Activated CD4-positive, alpha-beta T cell treated with anti-CD3 and anti-CD28 coated beads, Interleukin-2, amount 10 ng/mL, durations not matched to agents 7 days and 5 days (primary cell): ENCODE results near the gene TAPBP. TPM values are rescaled to one million over a fixed set of nuclear protein-coding genes. Genes with fewer than 3 reads are reported as not detected.

Source experiments
- CTCF ChIA-PET: fragments of 350-600 bp; sonication (Branson Sonifier 250); formaldehyde crosslinking; loops from one replicate; lab custom pipeline; 2021; ENCODE audit warnings: antibody characterized with exemption; lab: Charles Lee
- POLR2A ChIA-PET: fragments of 350-600 bp; sonication (Branson Sonifier 250); formaldehyde crosslinking; loops from one replicate; lab custom pipeline; 2021; ENCODE audit warnings: antibody characterized with exemption; lab: Charles Lee
- DNase-seq: peaks from one replicate; pipeline ENCODE4 v3.0.0-alpha.2; 2020
- H3K27ac Mint-ChIP-seq: one replicate; pipeline ENCODE4 v1.8.0; 2021; ENCODE audit warnings: mild to moderate bottlenecking, moderate library complexity, mixed read lengths
- H3K27me3 Mint-ChIP-seq: one replicate; pipeline ENCODE4 v1.8.0; 2021; ENCODE audit warnings: mixed read lengths
- H3K36me3 Mint-ChIP-seq: one replicate; pipeline ENCODE4 v1.8.0; 2021; ENCODE audit warnings: low read depth, mixed read lengths
- H3K4me1 Mint-ChIP-seq: one replicate; pipeline ENCODE4 v1.8.0; 2021; ENCODE audit warnings: mixed read lengths
- H3K4me3 Mint-ChIP-seq: one replicate; pipeline ENCODE4 v1.8.0; 2021; ENCODE audit warnings: mild to moderate bottlenecking, moderate library complexity, mixed read lengths
- H3K9me3 Mint-ChIP-seq: one replicate; pipeline ENCODE4 v1.8.0; 2021; ENCODE audit warnings: mixed read lengths
- total RNA-seq, 2 experiments: library from RNA; stranded (reverse); gene quantifications; one replicate each; pipeline ENCODE4 v1.2.3, GENCODE V29; 2021

The TAPBP gene
- total RNA-seq, 2 experiments from 2014 or later = 246 to 263 TPM

DNA sequence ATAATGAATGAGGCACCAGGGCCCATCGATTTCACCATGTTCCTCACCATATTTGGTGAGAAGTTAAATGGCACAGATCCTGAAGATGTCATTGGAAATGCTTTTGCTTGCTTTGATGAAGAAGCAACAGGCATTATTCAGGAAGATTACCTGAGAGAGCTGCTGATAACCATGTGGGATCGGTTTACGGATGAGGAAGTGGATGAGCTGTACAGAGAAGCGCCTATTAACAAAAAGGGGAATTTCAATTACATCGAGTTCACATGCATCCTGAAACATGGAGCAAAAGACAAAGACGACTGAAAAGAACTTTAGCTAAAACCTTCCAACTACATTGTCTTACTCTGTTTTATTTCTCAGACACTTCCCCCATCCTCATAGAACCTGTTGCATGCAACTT lies 25.3 kb upstream of the TAPBP start:
- CTCF ChIA-PET = interaction anchor here (0.6 to 0.9 kb wide), 2 partner anchors 68 to 1972 kb away, joined by 3 to 4 read pairs; no protein-coding TSS in a partner anchor
- no peak for DNase-seq
- Mint-ChIP-seq H3K27me3 (no peaks in the 10 kb centered on the region), H3K36me3 (no peaks in the 10 kb centered on the region), H3K27ac (no peak overlapping the region), H3K9me3 (no peaks in the 10 kb centered on the region), H3K4me1 (peaks cover 29% of the 10 kb centered on the region), H3K4me3 (no peak overlapping the region)
- POLR2A ChIA-PET = no interaction called here

DNA sequence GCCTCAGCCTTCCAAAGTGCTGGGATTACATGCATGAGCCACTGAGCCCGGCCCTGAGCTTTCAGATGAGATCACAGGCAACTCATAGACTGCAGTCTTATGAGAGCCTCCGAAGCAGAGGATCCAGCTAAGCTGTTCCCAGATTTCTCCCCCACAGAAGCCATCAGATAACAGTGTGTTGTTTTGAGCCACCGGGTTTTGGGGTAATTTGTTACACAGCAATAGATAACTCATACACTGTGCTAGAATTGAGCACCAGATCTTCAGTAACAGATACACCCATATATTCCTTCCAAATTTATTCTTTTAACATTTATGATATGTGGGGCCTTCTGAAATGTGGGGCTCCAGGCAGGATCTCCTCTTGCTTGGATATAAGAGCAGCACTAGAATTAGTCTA lies 22.6 kb upstream of the TAPBP start:
- H3K4me3 Mint-ChIP-seq = no peak overlapping the region
- peaks cover 21% of the 10 kb centered on the region for H3K4me1 Mint-ChIP-seq
- ChIA-PET CTCF (interaction anchor here (0.6 kb wide), 2 partner anchors 29 to 278 kb away, joined by 5 read pairs; no protein-coding TSS in a partner anchor), POLR2A (no interaction called here)
- no peaks in the 10 kb centered on the region for H3K9me3 Mint-ChIP-seq
- no peak for DNase-seq
- no peaks in the 10 kb centered on the region for H3K27me3 Mint-ChIP-seq
- H3K36me3 Mint-ChIP-seq = no peaks in the 10 kb centered on the region
- H3K27ac Mint-ChIP-seq = peak overlapping the region; percentile 2

DNA sequence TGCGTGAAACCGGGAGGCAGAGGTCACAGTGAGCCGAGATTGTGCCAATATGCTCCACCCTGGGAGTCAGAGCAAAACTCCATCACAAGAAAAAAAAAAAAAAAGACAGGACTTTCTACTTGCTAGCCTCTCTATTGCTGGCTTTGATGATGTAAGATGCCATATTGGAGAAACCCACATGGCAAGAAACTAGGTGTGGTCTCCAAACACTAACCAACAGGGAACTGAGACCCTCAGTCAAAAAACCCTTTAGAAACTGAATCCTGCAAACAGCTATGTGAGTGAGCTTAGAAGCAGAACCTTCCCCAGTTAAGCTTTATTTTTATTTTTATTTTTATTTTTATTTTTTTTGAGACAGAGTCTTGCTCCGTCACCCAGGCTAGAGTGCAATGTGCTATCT lies 22.0 kb upstream of the TAPBP start:
- ChIA-PET CTCF (interaction anchor here (0.6 to 1.2 kb wide), 4 partner anchors 8 to 278 kb away, joined by 3 to 5 read pairs (median 4); partner anchors contain the start of gene ZBTB22), POLR2A (no interaction called here)
- no peaks in the 10 kb centered on the region for H3K36me3 Mint-ChIP-seq
- DNase-seq = no peak
- H3K27me3 Mint-ChIP-seq = no peaks in the 10 kb centered on the region
- H3K4me1 Mint-ChIP-seq = peaks cover 23% of the 10 kb centered on the region
- no peak overlapping the region for H3K4me3 Mint-ChIP-seq
- H3K27ac Mint-ChIP-seq = no peak overlapping the region
- H3K9me3 Mint-ChIP-seq = no peaks in the 10 kb centered on the region

DNA sequence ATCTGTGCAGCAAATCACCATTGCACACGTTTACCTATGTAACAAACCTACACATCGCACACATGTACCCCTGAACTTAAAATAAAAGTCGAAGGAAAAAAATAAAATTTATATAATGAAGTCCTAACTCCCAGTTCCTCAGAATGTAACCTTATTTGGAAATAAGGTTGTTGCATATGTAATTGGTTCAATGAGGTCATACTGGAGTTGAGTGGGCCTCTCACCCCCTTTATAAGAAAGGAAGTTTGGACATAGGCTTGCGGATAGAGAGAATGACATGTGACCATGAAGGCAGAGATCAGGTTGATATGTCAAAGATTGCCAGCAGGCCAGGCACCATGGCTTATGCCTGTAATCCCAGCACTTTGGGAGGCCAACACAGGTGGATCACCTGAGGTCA lies 19.8 kb upstream of the TAPBP start:
- ChIA-PET CTCF (interaction anchor here (1.1 to 1.7 kb wide), 3 partner anchors 11 to 57 kb away, joined by 3 to 5 read pairs (median 4); no protein-coding TSS in a partner anchor), POLR2A (interaction anchor here (0.6 kb wide), 1 partner anchor 32 kb away, joined by 14 read pairs; no protein-coding TSS in a partner anchor)
- no peaks in the 10 kb centered on the region for H3K27me3 Mint-ChIP-seq
- peaks cover 20% of the 10 kb centered on the region for H3K4me1 Mint-ChIP-seq
- DNase-seq = no peak
- H3K27ac Mint-ChIP-seq = no peak overlapping the region
- no peaks in the 10 kb centered on the region for H3K9me3 Mint-ChIP-seq
- H3K36me3 Mint-ChIP-seq = no peaks in the 10 kb centered on the region
- no peak overlapping the region for H3K4me3 Mint-ChIP-seq

DNA sequence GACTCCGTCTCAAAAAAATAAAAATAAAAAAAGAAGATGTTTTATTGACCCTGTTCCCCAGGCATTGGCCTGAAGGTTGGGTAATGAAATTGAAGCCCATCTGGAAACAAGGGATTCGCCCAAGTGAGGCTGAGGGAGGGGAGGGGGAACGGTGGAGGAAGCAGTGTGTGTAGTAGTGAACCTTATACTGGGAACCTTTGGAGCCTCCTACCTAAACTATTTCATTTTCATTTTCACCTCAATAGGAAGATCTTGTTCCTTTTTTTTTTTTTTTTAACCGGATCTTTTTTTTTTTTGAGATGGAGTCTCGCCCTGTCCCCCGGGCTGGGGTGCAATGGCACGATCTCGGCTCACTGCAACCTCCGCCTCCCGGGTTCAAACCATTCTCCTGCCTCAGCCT lies 16.9 kb upstream of the TAPBP start:
- H3K4me1 Mint-ChIP-seq = peaks cover 20% of the 10 kb centered on the region
- DNase-seq = no peak
- no peaks in the 10 kb centered on the region for H3K36me3 Mint-ChIP-seq
- H3K4me3 Mint-ChIP-seq = no peak overlapping the region
- ChIA-PET POLR2A (no interaction called here), CTCF (interaction anchor here (1.1 to 1.3 kb wide), 2 partner anchors 12 to 31 kb away, joined by 3 read pairs; no protein-coding TSS in a partner anchor)
- no peaks in the 10 kb centered on the region for H3K27me3 Mint-ChIP-seq
- H3K27ac Mint-ChIP-seq = no peak overlapping the region
- H3K9me3 Mint-ChIP-seq = no peaks in the 10 kb centered on the region

DNA sequence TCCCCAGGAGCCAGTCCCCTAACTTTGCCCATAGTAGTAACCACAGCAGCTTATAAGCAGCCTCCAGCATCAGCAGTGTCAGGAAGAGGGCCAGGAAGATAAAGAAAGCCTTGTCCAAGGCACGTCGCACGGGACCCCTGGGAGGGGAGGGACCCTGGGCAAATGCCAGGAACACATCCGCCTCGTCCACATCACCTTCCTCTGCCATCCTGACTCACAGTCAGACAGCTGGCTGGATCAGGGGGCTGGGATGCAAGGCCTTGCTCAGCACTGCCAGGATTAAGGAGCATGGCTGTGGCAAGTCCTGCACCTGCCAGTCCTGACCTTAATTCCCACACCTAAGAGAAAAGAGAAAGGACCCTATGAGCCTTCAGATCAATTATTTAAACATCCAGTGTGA lies 15.2 kb upstream of the TAPBP start:
- ChIA-PET POLR2A (no interaction called here), CTCF (interaction anchor here (0.6 kb wide), 1 partner anchor 56 kb away, joined by 3 read pairs; no protein-coding TSS in a partner anchor)

DNA sequence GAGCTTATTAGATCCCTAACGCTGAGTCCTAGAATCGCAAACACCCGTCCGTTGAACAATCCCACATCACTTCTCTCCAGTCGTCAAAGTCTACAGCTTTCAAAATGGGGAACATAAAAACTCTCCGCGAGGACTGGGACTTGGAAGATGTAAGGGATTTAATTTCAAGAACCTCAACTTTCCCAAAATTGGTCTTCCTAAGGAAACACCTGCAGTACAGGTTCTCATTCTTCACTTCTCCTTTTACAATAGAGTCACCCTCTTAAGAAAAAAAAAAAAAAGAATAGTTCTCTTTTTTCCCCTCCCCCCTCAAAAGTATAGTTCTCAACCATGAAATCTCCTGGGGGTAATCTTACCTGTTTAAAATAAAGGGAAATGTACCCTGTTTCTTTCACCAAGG lies 10.2 kb upstream of the TAPBP start:
- peaks cover 41% of the 10 kb centered on the region for H3K4me1 Mint-ChIP-seq
- POLR2A ChIA-PET = no interaction called here

More for the DNA sequence above, 15.2 kb upstream of the TAPBP start:
- DNase-seq = no peak
- no peaks in the 10 kb centered on the region for H3K36me3 Mint-ChIP-seq
- no peak overlapping the region for H3K27ac Mint-ChIP-seq
- no peaks in the 10 kb centered on the region for H3K9me3 Mint-ChIP-seq
- H3K4me1 Mint-ChIP-seq = peaks cover 18% of the 10 kb centered on the region
- no peaks in the 10 kb centered on the region for H3K27me3 Mint-ChIP-seq
- H3K4me3 Mint-ChIP-seq = no peak overlapping the region

DNA sequence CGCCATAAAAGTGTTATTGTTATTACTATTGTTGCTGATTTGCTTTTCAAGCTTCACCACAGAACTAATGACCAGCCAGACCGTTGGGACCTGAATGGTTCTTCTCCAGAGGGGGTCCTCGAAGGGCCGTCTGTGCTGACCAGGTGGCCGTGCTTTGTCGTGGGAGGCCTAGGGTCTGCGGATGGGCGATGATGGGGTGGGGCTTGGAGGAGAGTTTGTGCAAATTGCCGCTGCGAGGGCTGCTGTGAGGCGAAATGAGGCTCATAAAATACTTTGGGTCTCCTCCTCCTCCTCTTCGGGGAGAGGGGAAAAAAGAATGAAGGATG lies 9.7 kb upstream of the TAPBP start:
- Mint-ChIP-seq H3K36me3 (peaks cover 41% of the 10 kb centered on the region), H3K4me1 (peaks cover 47% of the 10 kb centered on the region), H3K27me3 (no peaks in the 10 kb centered on the region), H3K4me3 (peak overlapping the region; percentile 98), H3K9me3 (no peaks in the 10 kb centered on the region), H3K27ac (peak overlapping the region; percentile 98)
- ChIA-PET POLR2A (interaction anchor here (0.6 to 1.0 kb wide), 2 partner anchors 11 to 24 kb away, joined by 3 read pairs; no protein-coding TSS in a partner anchor), CTCF (interaction anchor here (0.8 to 1.2 kb wide), 4 partner anchors 12 to 162 kb away, joined by 3 to 5 read pairs (median 3); no protein-coding TSS in a partner anchor)
- DNase-seq = no peak

More for the DNA sequence above, 10.2 kb upstream of the TAPBP start:
- Mint-ChIP-seq H3K36me3 (peaks cover 35% of the 10 kb centered on the region), H3K27ac (peak overlapping the region; percentile 98), H3K27me3 (no peaks in the 10 kb centered on the region), H3K4me3 (peak overlapping the region; percentile 98), H3K9me3 (no peaks in the 10 kb centered on the region)
- no peak for DNase-seq
- CTCF ChIA-PET = interaction anchor here (0.6 to 1.2 kb wide), 6 partner anchors 12 to 163 kb away, joined by 3 to 5 read pairs (median 3); no protein-coding TSS in a partner anchor

DNA sequence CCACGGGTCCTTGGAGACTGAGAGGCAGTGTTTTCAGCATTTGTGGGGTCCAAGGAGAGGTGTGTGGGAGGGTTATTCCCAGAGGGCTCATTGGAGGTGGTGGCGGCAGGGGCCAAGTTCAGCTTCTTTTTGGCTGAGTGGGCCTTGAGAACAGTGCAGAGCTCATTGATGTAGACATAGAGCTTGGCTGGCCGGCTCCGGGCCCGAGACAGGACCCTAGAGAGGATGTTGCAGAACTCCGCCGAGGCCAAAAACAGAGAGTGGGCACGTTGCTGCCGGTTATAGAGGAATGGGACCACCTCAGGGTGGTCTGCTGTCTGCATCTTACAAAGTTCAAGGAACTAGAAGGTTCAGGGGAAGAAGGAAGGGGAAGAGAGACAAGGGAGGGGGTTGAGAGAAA lies 7.3 kb upstream of the TAPBP start:
- peak overlapping the region; percentile 98 for H3K4me3 Mint-ChIP-seq
- POLR2A ChIA-PET = no interaction called here
- no peaks in the 10 kb centered on the region for H3K9me3 Mint-ChIP-seq
- CTCF ChIA-PET = no interaction called here
- H3K27me3 Mint-ChIP-seq = no peaks in the 10 kb centered on the region
- H3K4me1 Mint-ChIP-seq = peaks cover 64% of the 10 kb centered on the region
- H3K27ac Mint-ChIP-seq = peak overlapping the region; percentile 76
- peaks cover 49% of the 10 kb centered on the region for H3K36me3 Mint-ChIP-seq
- no peak for DNase-seq

DNA sequence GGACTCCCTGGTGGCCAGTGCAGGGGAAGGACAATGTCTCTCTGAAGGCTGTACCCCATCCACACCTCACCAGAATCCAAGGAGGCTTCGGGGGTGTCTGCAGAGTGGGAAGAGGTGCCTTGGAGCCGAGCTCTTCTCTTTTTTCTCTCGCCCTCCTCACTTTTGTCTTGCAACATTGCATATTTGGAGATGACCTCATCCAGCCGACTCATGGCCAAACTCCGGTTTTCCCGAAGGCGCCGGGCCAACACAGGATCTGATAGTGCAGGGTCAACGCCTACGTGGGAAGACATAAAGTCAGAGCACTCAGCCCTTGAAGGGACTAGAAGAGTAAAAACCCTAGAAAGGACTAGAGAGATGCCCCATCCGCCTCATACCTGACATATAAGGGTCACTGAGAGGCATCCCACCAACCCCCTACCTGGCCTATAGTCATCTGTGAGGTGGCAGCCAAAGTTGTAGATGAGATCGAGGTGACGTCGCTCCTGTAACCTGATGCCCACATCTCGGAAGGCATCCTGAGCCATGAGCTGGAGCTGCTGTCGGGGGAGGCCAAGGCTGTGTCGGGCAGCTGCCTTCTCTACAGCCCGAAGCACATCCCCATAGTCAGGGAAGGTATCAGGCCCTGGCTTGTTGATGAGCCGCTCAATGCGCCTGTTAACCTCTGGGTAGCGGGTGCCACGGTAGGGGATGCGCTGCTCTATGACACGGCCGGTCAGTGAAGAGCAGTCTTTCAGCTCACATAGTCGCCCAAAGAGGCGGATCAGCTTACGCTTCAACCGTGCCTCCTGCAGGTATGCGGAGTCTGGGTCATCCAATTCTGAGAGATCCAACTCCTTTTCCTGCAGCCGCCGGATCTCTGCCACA lies 6.7 kb upstream of the TAPBP start:
- no peaks in the 10 kb centered on the region for H3K9me3 Mint-ChIP-seq
- peaks cover 71% of the 10 kb centered on the region for H3K4me1 Mint-ChIP-seq
- peak overlapping the region; percentile 14 for H3K27ac Mint-ChIP-seq
- CTCF ChIA-PET = no interaction called here
- POLR2A ChIA-PET = no interaction called here
- peak overlapping the region; percentile 98 for H3K4me3 Mint-ChIP-seq
- peaks cover 54% of the 10 kb centered on the region for H3K36me3 Mint-ChIP-seq
- no peaks in the 10 kb centered on the region for H3K27me3 Mint-ChIP-seq
- DNase-seq = no peak

DNA sequence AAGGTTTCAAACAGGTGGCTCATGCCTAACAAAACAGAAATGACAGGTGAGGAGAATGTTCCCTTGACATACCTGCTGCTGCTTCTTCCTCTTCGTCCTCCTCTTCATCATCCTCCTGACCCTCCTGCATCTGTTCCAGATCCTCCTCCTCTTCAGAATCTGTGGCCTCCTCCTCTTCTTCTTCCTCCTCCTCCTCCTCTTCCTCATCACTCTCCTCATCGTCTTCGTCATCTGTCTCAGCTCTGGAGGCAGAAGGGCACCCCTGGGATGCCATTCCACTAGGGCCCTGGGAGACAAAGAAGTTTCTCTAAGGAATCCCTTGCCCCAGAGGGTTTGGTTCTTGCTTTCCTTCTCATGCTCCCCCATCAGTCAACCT lies 6.0 kb upstream of the TAPBP start:
- Mint-ChIP-seq H3K27ac (peak overlapping the region; percentile 19), H3K9me3 (no peaks in the 10 kb centered on the region), H3K27me3 (no peaks in the 10 kb centered on the region), H3K4me3 (peak overlapping the region; percentile 99), H3K4me1 (peaks cover 77% of the 10 kb centered on the region), H3K36me3 (peaks cover 56% of the 10 kb centered on the region)
- no peak for DNase-seq
- ChIA-PET CTCF (no interaction called here), POLR2A (no interaction called here)

DNA sequence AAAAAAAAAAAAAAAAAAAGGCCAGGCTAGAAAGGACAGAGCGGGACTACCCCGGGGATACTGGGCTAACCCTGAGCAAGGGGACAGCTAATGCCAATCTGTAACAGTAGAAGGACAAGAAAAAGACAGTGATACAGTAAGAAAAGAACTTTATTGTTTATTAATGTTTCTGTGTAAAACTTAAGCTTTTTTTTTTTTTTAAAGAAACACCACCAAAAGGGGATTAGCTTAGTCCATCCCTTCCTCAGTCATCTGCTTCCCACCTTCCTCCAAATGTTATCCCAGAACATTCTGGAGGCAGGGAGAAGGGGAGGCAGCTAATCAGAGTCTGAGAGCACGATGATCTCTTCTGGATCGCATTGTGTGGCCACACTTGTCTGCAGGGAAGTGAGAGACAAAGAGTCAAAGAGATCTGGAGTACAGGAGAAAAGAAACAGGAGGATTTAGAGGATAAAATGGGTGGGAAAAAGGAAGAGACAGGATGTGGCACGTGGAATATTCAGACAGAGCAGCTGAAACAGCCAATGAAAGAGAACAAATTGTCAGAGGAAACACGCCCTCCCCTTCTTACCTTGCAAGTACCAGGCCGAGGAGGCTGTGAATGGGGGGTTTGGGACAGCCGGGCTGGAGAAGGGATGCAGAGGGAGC lies 4.7 kb upstream of the TAPBP start:
- no peaks in the 10 kb centered on the region for H3K27me3 Mint-ChIP-seq
- no peaks in the 10 kb centered on the region for H3K9me3 Mint-ChIP-seq
- POLR2A ChIA-PET = interaction anchor here (0.6 to 0.7 kb wide), 2 partner anchors 61 to 469 kb away, joined by 3 read pairs; no protein-coding TSS in a partner anchor
- DNase-seq = no peak
- CTCF ChIA-PET = interaction anchor here (0.6 to 2.5 kb wide), 7 partner anchors 11 to 480 kb away, joined by 3 to 11 read pairs (median 4); partner anchors contain the start of genes B3GALT4, PFDN6, TAP2 and WDR46
- peaks cover 58% of the 10 kb centered on the region for H3K36me3 Mint-ChIP-seq
- peaks cover 75% of the 10 kb centered on the region for H3K4me1 Mint-ChIP-seq
- peak overlapping the region; percentile 96 for H3K27ac Mint-ChIP-seq
- H3K4me3 Mint-ChIP-seq = peak overlapping the region; percentile 99
